ENCODE measurements around the gene CCDC50. TPM values are rescaled to one million over a fixed set of nuclear protein-coding genes. Genes with fewer than 3 reads are reported as not detected.

The CCDC50 gene
- total and polyA plus RNA-seq, 7 donors = 20.8 to 128 (median 103) TPM

GRCh38 chr3:191430103-191430502, 100.9 kb downstream of the CCDC50 start:
- H3K36me3 ChIP-seq = no peaks in the 10 kb centered on the region
- no peak overlapping the region for H3K27ac ChIP-seq
- intact Hi-C loops (cut with DNase I) = no loop called here
- 54 to 67% methylated on average over 4 of the region's 4 CpGs for WGBS, 2 donors
- TF ChIP-seq, protein P1, sequence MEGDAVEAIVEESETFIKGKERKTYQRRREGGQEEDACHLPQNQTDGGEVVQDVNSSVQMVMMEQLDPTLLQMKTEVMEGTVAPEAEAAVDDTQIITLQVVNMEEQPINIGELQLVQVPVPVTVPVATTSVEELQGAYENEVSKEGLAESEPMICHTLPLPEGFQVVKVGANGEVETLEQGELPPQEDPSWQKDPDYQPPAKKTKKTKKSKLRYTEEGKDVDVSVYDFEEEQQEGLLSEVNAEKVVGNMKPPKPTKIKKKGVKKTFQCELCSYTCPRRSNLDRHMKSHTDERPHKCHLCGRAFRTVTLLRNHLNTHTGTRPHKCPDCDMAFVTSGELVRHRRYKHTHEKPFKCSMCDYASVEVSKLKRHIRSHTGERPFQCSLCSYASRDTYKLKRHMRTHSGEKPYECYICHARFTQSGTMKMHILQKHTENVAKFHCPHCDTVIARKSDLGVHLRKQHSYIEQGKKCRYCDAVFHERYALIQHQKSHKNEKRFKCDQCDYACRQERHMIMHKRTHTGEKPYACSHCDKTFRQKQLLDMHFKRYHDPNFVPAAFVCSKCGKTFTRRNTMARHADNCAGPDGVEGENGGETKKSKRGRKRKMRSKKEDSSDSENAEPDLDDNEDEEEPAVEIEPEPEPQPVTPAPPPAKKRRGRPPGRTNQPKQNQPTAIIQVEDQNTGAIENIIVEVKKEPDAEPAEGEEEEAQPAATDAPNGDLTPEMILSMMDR (IDR thresholded peaks at IDR 0.05) = no peak
- no peak for TF ChIP-seq POLR2A (IDR thresholded peaks at IDR 0.05)
- no peak for TF ChIP-seq POLR2AphosphoS5 (IDR thresholded peaks at IDR 0.05)
- TF ChIP-seq EP300 (IDR thresholded peaks at IDR 0.05) = no peak
- no peak overlapping the region for H3K4me3 ChIP-seq
- H3K27me3 ChIP-seq = no peaks in the 10 kb centered on the region
- no peaks in the 10 kb centered on the region for H3K9me3 ChIP-seq
- no peak for DNase-seq
- no peaks in the 10 kb centered on the region for H3K4me1 ChIP-seq

DNA sequence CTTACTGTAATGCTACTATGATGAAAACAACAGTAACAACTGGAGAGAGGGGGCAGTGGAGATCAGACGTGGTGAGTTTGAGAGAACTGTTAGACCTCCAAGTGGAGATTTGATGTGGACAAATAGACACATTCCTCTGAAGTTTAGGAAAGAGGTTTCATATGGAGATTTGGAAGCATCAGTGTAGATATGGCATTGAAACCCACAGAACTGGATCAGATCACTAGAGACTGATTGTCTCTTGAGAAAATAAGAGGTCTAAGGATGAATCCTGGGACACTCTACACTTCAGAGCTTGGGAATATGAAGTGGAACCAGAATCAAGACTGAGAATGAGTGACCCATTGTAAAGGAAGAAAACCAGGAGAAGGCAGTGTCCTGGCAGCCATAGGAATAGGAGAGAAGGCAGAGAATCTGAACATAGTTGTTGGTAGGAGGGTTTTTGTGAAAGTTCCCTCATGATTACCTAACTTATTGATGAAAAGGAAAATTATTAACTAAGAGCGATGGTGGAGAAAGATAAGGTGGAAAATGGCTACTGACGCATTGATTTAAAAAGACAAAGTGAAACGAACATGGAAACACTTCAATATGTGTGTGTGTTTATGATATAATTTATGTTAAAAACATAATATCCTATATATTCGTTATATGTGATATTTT, 102.1 kb downstream of the CCDC50 start:
- Histone ChIP-seq H3K9me3 (no peaks in the 10 kb centered on the region), H3K27me3 (no peaks in the 10 kb centered on the region), H3K4me1 (no peaks in the 10 kb centered on the region), H3K36me3 (no peaks in the 10 kb centered on the region), H3K27ac (no peak overlapping the region), H3K4me3 (no peak overlapping the region)
- no peak for TF ChIP-seq POLR2A (IDR thresholded peaks at IDR 0.05)
- TF ChIP-seq, protein P1 (IDR thresholded peaks at IDR 0.05) = no peak
- TF ChIP-seq EP300 (IDR thresholded peaks at IDR 0.05) = no peak
- TF ChIP-seq POLR2AphosphoS5 (IDR thresholded peaks at IDR 0.05) = no peak
- no peak for DNase-seq
- WGBS, 2 donors = 71 to 80% methylated on average over 5 of the region's 5 CpGs
- intact Hi-C loops (cut with DNase I) = no loop called here

DNA sequence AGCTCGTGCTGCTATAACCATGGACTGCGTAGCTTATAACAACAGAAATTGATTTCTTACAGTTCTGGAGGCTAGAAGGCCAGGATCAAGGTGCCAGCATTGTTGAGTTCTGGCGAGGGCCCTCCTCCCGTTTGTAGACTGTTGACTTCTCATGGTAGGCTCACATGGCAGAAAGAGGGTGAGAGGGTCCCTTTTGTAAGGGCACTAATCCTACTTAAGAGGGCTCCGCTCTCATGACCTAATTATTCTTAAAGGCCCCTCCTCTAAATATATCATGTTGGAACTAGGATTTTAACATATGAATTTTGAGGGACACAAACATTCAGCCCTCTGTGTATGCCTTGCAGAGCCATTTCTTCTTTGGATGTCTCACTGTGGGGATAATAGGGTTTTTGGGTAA, 103.0 kb downstream of the CCDC50 start:
- no peaks in the 10 kb centered on the region for H3K9me3 ChIP-seq
- TF ChIP-seq EP300 (IDR thresholded peaks at IDR 0.05) = no peak
- TF ChIP-seq POLR2A (IDR thresholded peaks at IDR 0.05) = no peak
- no peak for TF ChIP-seq POLR2AphosphoS5 (IDR thresholded peaks at IDR 0.05)
- TF ChIP-seq, protein P1 (IDR thresholded peaks at IDR 0.05) = no peak
- 87 to 90% methylated on average over 5 of the region's 5 CpGs for WGBS, 2 donors
- no peaks in the 10 kb centered on the region for H3K36me3 ChIP-seq
- no peaks in the 10 kb centered on the region for H3K27me3 ChIP-seq
- H3K27ac ChIP-seq = no peak overlapping the region
- intact Hi-C loops (cut with DNase I) = no loop called here
- H3K4me3 ChIP-seq = no peak overlapping the region
- no peak for DNase-seq
- H3K4me1 ChIP-seq = no peaks in the 10 kb centered on the region

GRCh38 chr3:191434024-191434423, 104.8 kb downstream of the CCDC50 start:
- intact Hi-C loops (cut with DNase I) = no loop called here

More at GRCh38 chr3:191434024-191434423, 104.8 kb downstream of the CCDC50 start:
- Histone ChIP-seq H3K4me3 (no peak overlapping the region), H3K9me3 (no peaks in the 10 kb centered on the region), H3K36me3 (no peaks in the 10 kb centered on the region), H3K27ac (no peak overlapping the region), H3K27me3 (no peaks in the 10 kb centered on the region), H3K4me1 (no peaks in the 10 kb centered on the region)
- WGBS, 2 donors = 73 to 76% methylated on average over 1 of the region's 1 CpG
- TF ChIP-seq, protein P1 (IDR thresholded peaks at IDR 0.05) = no peak
- TF ChIP-seq EP300 (IDR thresholded peaks at IDR 0.05) = no peak
- no peak for TF ChIP-seq POLR2A (IDR thresholded peaks at IDR 0.05)
- no peak for DNase-seq
